H9 (cell line): Measurements from ENCODE around the gene NEK8. TPM values are rescaled to one million over a fixed set of nuclear protein-coding genes. Genes with fewer than 3 reads are reported as not detected.

Experiments used
- DNase-seq: peaks from one replicate; pipeline ENCODE4 v3.0.0-alpha.2; 2017
- H2AFZ ChIP-seq: one replicate; pipeline ENCODE4 v1.6.1; 2013; ENCODE audit warnings: mild to moderate bottlenecking, low read length, control low read depth, moderate library complexity
- H2AK5ac ChIP-seq: 2 replicates; pipeline ENCODE4 v1.6.1; 2013; ENCODE audit warnings: low read length, control low read depth, mixed read lengths; ENCODE audit not compliant: insufficient read length
- H2BK120ac ChIP-seq: one replicate; pipeline ENCODE4 v1.6.1; 2013; ENCODE audit warnings: low read depth, mild to moderate bottlenecking, low read length, control low read depth, inconsistent platforms; ENCODE audit not compliant: poor library complexity, severe bottlenecking
- H2BK12ac ChIP-seq: 2 replicates; pipeline ENCODE4 v1.6.1; 2013; ENCODE audit warnings: low read length, control low read depth, mixed read lengths, low read depth; ENCODE audit not compliant: insufficient read length
- H2BK15ac ChIP-seq: 2 replicates; pipeline ENCODE4 v1.6.1; 2013; ENCODE audit warnings: low read depth, low read length, control low read depth
- H2BK20ac ChIP-seq: one replicate; pipeline ENCODE4 v1.6.1; 2013; ENCODE audit warnings: low read depth, mild to moderate bottlenecking, low read length, control low read depth, inconsistent platforms; ENCODE audit not compliant: poor library complexity, severe bottlenecking
- H2BK5ac ChIP-seq: 2 replicates; pipeline ENCODE4 v1.6.1; 2013; ENCODE audit warnings: low read length, control low read depth, mixed read lengths; ENCODE audit not compliant: insufficient read length
- H3K14ac ChIP-seq: 2 replicates; pipeline ENCODE4 v1.6.1; 2013; ENCODE audit warnings: low read length, control low read depth; ENCODE audit not compliant: insufficient read depth
- H3K18ac ChIP-seq: 2 replicates; pipeline ENCODE4 v1.6.1; 2013; ENCODE audit warnings: low read depth, mild to moderate bottlenecking, mixed read lengths, low read length, control low read depth; ENCODE audit not compliant: insufficient read length
- H3K23ac ChIP-seq: 2 replicates; pipeline ENCODE4 v1.6.1; 2013; ENCODE audit warnings: low read length, control low read depth, mixed read lengths, low read depth; ENCODE audit not compliant: insufficient read length
- H3K23me2 ChIP-seq: 2 replicates; pipeline ENCODE4 v1.6.1; 2013; ENCODE audit warnings: low read depth, mild to moderate bottlenecking, mixed read lengths, low read length, control low read depth; ENCODE audit not compliant: insufficient read length, poor library complexity, severe bottlenecking
- H3K27ac ChIP-seq: 2 replicates; pipeline ENCODE4 v1.5.1; 2013; ENCODE audit warnings: low read length, control low read depth, mixed read lengths, low read depth; ENCODE audit not compliant: insufficient read length
- H3K27me3 ChIP-seq: 2 replicates; pipeline ENCODE4 v1.6.1; 2013; ENCODE audit warnings: low read length, control low read depth, inconsistent platforms; ENCODE audit not compliant: insufficient read depth
- H3K4ac ChIP-seq: 2 replicates; pipeline ENCODE4 v1.6.1; 2013; ENCODE audit warnings: low read depth, mild to moderate bottlenecking, control low read depth, inconsistent platforms, low read length, moderate library complexity
- H3K4me1 ChIP-seq: 2 replicates; pipeline ENCODE4 v1.6.1; 2013; ENCODE audit warnings: low read length, control low read depth, inconsistent platforms; ENCODE audit not compliant: insufficient read depth
- H3K4me2 ChIP-seq: 2 replicates; pipeline ENCODE4 v1.6.1; 2013; ENCODE audit warnings: low read length, control low read depth, mixed read lengths; ENCODE audit not compliant: insufficient read length, insufficient read depth
- H3K56ac ChIP-seq: 2 replicates; pipeline ENCODE4 v1.6.1; 2013; ENCODE audit warnings: low read depth, mild to moderate bottlenecking, mixed read lengths, low read length, control low read depth; ENCODE audit not compliant: insufficient read length
- H3K79me1 ChIP-seq: 2 replicates; pipeline ENCODE4 v1.6.1; 2013; ENCODE audit warnings: low read depth, mild to moderate bottlenecking, moderate library complexity, low read length, control low read depth, inconsistent platforms; ENCODE audit not compliant: insufficient read depth, poor library complexity, severe bottlenecking
- H3K79me2 ChIP-seq: 2 replicates; pipeline ENCODE4 v1.6.1; 2013; ENCODE audit warnings: low read length, control low read depth, inconsistent platforms; ENCODE audit not compliant: insufficient read depth
- H3K9ac ChIP-seq: 2 replicates; pipeline ENCODE4 v1.6.1; 2013; ENCODE audit warnings: low read length, control low read depth, mixed read lengths; ENCODE audit not compliant: insufficient read length; ENCODE audit errors: extremely low read depth
- H3K9me3 ChIP-seq: one replicate; pipeline ENCODE4 v1.6.1; 2013; ENCODE audit warnings: low read depth, low read length, inconsistent platforms; ENCODE audit not compliant: control insufficient read depth
- H3T11ph ChIP-seq: one replicate; pipeline ENCODE4 v1.6.1; 2013; ENCODE audit warnings: mild to moderate bottlenecking, low read length, control low read depth, inconsistent platforms
- H4K20me1 ChIP-seq: one replicate; pipeline ENCODE4 v1.6.1; 2013; ENCODE audit not compliant: control insufficient read depth, insufficient read length, insufficient read depth
- H4K5ac ChIP-seq: 2 replicates; pipeline ENCODE4 v1.6.1; 2013; ENCODE audit warnings: low read depth, mild to moderate bottlenecking, mixed read lengths, low read length, control low read depth; ENCODE audit not compliant: insufficient read length
- H4K8ac ChIP-seq: replicated peaks from 2 replicates; pipeline ENCODE4 v1.6.1; 2013; ENCODE audit warnings: low read length, control low read depth, mixed read lengths, low read depth; ENCODE audit not compliant: insufficient read length
- H4K91ac ChIP-seq: 2 replicates; pipeline ENCODE4 v1.6.1; 2013; ENCODE audit warnings: low read depth, mild to moderate bottlenecking, moderate library complexity, mixed read lengths, low read length, control low read depth; ENCODE audit not compliant: insufficient read length
- H3K27ac Mint-ChIP-seq, 3 experiments: 2 replicates in 2 of 3; 3 replicates in 1 of 3; pipeline ENCODE4 v1.8.0; 2020 to 2021; ENCODE audit warnings: mixed read lengths in 3 of 3, mild to moderate bottlenecking in 1 of 3, moderate library complexity in 1 of 3
- H3K27me3 Mint-ChIP-seq: 2 replicates; pipeline ENCODE4 v1.8.0; 2021; ENCODE audit warnings: low read depth, mild to moderate bottlenecking, moderate library complexity, mixed read lengths
- H3K36me3 Mint-ChIP-seq, 3 experiments: 2 replicates in 2 of 3; 3 replicates in 1 of 3; pipeline ENCODE4 v1.8.0; 2020 to 2021; ENCODE audit warnings: low read depth in 3 of 3, mixed read lengths in 3 of 3; ENCODE audit not compliant: insufficient read depth in 1 of 3
- H3K4me1 Mint-ChIP-seq, 2 experiments: 2 replicates each; pipeline ENCODE4 v1.8.0; 2020; ENCODE audit warnings: mixed read lengths in 2 of 2
- H3K4me3 Mint-ChIP-seq, 2 experiments: 2 replicates in 1 of 2; 3 replicates in 1 of 2; pipeline ENCODE4 v1.8.0; 2020 to 2021; ENCODE audit warnings: mild to moderate bottlenecking in 2 of 2, mixed read lengths in 2 of 2, moderate library complexity in 1 of 2
- H3K9me3 Mint-ChIP-seq, 2 experiments: 2 replicates in 1 of 2; 3 replicates in 1 of 2; pipeline ENCODE4 v1.8.0; 2020; ENCODE audit warnings: mild to moderate bottlenecking in 2 of 2, mixed read lengths in 2 of 2, moderate library complexity in 1 of 2
- WGBS: extraction: QIAGEN DNeasy Blood & Tissue Kit; methylation state at CpG from one replicate; pipeline ENCODE4 v1.1.7; 2013; ENCODE audit warnings: missing lambda C conversion rate, low lambda C conversion rate, mixed read lengths; ENCODE audit not compliant: insufficient read length; ENCODE audit errors: extremely low coverage; 5-methylcytosine and 5-hydroxymethylcytosine counted together
- total RNA-seq: library from RNA; stranded (reverse); gene quantifications from 2 replicates; pipeline ENCODE4 v1.2.1, GENCODE V29; 2021
- TF ChIP-seq, protein P1 (sequence below): fragments of 200-600 bp; sonication (generic); conservative IDR thresholded peaks from 3 replicates; pipeline ENCODE4 v1.8.0; 2021; ENCODE audit warnings: antibody characterized with exemption, mild to moderate bottlenecking

NEK8 gene
- total RNA-seq, 1 experiment from 2014 or later: 18.8 TPM

DNA sequence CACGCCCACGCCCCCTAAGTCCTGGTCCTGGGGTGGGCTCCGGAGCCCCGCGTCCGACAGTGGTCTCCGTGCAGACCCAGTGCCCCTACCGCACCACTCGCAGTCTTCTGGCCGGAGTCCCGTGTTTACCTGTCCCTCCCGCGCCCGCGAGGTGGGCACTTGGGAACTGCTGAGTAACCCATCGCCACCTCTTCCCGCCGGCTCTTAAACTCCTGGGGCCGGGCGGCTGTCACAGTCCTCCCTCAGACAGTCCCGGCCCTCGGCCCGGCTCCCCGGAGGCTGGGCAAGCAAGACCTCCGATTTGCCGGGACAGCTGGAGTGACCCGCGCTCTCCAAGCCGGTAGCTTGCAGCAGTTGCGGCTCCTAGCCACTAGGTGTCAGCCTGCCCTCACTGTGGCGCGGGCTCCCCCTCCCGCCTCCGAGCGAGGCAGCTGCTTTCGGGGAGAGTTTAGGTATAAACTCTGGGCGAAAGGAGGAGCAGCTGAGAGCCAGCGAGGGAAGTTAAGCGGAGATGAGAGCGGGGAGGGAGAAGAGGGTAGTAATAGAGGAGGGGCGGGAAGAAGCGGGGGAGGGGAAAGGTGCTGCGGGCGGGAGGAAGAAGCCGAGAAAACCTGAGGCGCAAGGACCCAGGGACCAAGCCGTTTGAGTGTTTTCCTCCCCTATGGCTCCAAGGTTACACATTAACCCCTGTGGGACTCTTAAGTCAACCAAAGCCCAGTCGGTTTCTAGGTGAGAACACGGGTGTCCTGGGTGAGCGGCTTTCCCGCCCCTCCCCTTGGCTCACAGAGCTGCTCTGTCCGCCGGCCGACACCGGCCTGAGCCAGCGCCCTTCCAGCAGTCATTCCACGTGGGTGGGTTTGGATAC, 1.7 kb upstream of the NEK8 start:
- Histone ChIP-seq H2BK5ac (peak overlapping the region; percentile 85), H3K4ac (no peak overlapping the region; the same call in 1 of the 2 replicates), H4K8ac (no peak overlapping the region), H3K4me2 (peak overlapping the region; percentile 79), H3K56ac (no peak overlapping the region), H3K9ac (peak overlapping the region; percentile 74), H3K18ac (peak overlapping the region; percentile 65), H3K9me3 (no peaks in the 10 kb centered on the region), H3K79me2 (no peaks in the 10 kb centered on the region), H2BK12ac (peak overlapping the region; percentile 51), H2BK15ac (no peak overlapping the region), H3K27me3 (no peaks in the 10 kb centered on the region), H3K4me1 (0 out of 2 replicates have a peak, but pooled peaks cover 2% of the 10 kb centered on the region), H3K27ac (peak overlapping the region; percentile 92), H4K5ac (peak overlapping the region; percentile 85), H2AK5ac (no peak overlapping the region), H3K23me2 (peaks cover 20% of the 10 kb centered on the region), H2BK20ac (no peak overlapping the region), H3K79me1 (peaks cover 3% of the 10 kb centered on the region), H3T11ph (no peak overlapping the region), H3K23ac (no peak overlapping the region), H2AFZ (no peak overlapping the region), H4K20me1 (no peaks in the 10 kb centered on the region), H2BK120ac (peak overlapping the region; percentile 88), H3K14ac (peak overlapping the region; percentile 95), H4K91ac (no peak overlapping the region)
- TF ChIP-seq, protein P1, sequence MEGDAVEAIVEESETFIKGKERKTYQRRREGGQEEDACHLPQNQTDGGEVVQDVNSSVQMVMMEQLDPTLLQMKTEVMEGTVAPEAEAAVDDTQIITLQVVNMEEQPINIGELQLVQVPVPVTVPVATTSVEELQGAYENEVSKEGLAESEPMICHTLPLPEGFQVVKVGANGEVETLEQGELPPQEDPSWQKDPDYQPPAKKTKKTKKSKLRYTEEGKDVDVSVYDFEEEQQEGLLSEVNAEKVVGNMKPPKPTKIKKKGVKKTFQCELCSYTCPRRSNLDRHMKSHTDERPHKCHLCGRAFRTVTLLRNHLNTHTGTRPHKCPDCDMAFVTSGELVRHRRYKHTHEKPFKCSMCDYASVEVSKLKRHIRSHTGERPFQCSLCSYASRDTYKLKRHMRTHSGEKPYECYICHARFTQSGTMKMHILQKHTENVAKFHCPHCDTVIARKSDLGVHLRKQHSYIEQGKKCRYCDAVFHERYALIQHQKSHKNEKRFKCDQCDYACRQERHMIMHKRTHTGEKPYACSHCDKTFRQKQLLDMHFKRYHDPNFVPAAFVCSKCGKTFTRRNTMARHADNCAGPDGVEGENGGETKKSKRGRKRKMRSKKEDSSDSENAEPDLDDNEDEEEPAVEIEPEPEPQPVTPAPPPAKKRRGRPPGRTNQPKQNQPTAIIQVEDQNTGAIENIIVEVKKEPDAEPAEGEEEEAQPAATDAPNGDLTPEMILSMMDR: peak; percentile 98
- peak; percentile 99 for DNase-seq
- H3K4me1 Mint-ChIP-seq: peaks cover 29 to 38% of the 10 kb centered on the region in 2 experiments
- peak overlapping the region; percentile 95 to 96 for H3K4me3 Mint-ChIP-seq
- peak overlapping the region; percentile 98 to 99 (median 99) for H3K27ac Mint-ChIP-seq
- no peaks in the 10 kb centered on the region; the same call in 1 of the 2 replicates for H3K27me3 Mint-ChIP-seq
- no CpG with 5 or more reads among the region's 57 CpGs for WGBS
- H3K36me3 Mint-ChIP-seq: peaks cover 24 to 34% (median 28%) of the 10 kb centered on the region in 3 experiments; a peak in 6 of 7 replicates
- no peaks in the 10 kb centered on the region; a peak in 2 of 5 replicates for H3K9me3 Mint-ChIP-seq
